ENCODE results near the gene IFT52.
A peak's percentile ranks its signal among the peaks of the same experiment; 100 is the strongest.

Gene IFT52

GRCh38 chr20:43590392-43591303 lies at the start of gene IFT52:
Gene IFT52 (plus strand): TSS chr20:43590937. CDS start chr20:43594699, 3,762 bp downstream.
- peak; percentile 87 to 95 (median 93) for DNase-seq

GRCh38 chr20:43541214-43541613 lies 49.5 kb upstream of the IFT52 start:
- DNase-seq, result no peak

GRCh38 chr20:43542161-43542560 lies 48.6 kb upstream of the IFT52 start:
- no peak for DNase-seq

GRCh38 chr20:43542674-43543073 lies 48.1 kb upstream of the IFT52 start:
- no peak for DNase-seq

- DNase-seq, result no peak
Observed at GRCh38 chr20:43543138-43543537, 47.6 kb upstream of the IFT52 start.

- DNase-seq, result no peak
Observed at GRCh38 chr20:43544501-43544900, 46.2 kb upstream of the IFT52 start.

- no peak for DNase-seq
Observed at GRCh38 chr20:43545837-43546578, 44.7 kb upstream of the IFT52 start.

- no peak for DNase-seq
Observed at GRCh38 chr20:43548273-43548880, 42.4 kb upstream of the IFT52 start.

- no peak for DNase-seq
Observed at GRCh38 chr20:43549416-43550065, 41.2 kb upstream of the IFT52 start.

- no peak for DNase-seq
Observed at GRCh38 chr20:43550456-43550855, 40.3 kb upstream of the IFT52 start.

- DNase-seq, result no peak
Observed at GRCh38 chr20:43554369-43554768, 36.4 kb upstream of the IFT52 start.

- DNase-seq, result peak; percentile 53 to 59 (median 54)
Observed at GRCh38 chr20:43558412-43559146, 32.2 kb upstream of the IFT52 start, which contains the start of gene SGK2. Gene SGK2 (plus strand): TSS chr20:43559027. CDS start chr20:43566496, 7,469 bp downstream.

- DNase-seq, result no peak
Observed at GRCh38 chr20:43559147-43559987, 31.4 kb upstream of the IFT52 start.

GRCh38 chr20:43560974-43561373 lies 29.8 kb upstream of the IFT52 start:
- no peak for DNase-seq

GRCh38 chr20:43563429-43563828 lies 27.3 kb upstream of the IFT52 start:
- DNase-seq, result no peak

GRCh38 chr20:43563991-43564390 lies 26.7 kb upstream of the IFT52 start:
- no peak for DNase-seq

- DNase-seq, result no peak
Observed at GRCh38 chr20:43564455-43564854, 26.3 kb upstream of the IFT52 start.

- DNase-seq, result no peak
Observed at GRCh38 chr20:43564993-43565757, 25.6 kb upstream of the IFT52 start.

GRCh38 chr20:43565758-43566104 lies 25.0 kb upstream of the IFT52 start:
- DNase-seq, result no peak

GRCh38 chr20:43567477-43567876 lies 23.3 kb upstream of the IFT52 start:
- peak; percentile 56 to 67 (median 62) for DNase-seq
